ENCODE results near the gene MBTPS1.

Gene MBTPS1

GRCh38 chr16:84045001-84045817 is 71.5 kb downstream of the MBTPS1 start:
- DNase-seq (ENCODE audit: low read depth, low spot score): no peak
- H3K4me3 ChIP-seq (ENCODE audit: low read length): no peak overlapping the region

GRCh38 chr16:84044118-84044488 is 72.6 kb downstream of the MBTPS1 start:
- no peak overlapping the region for H3K4me3 ChIP-seq (ENCODE audit: low read length)
- no peak for DNase-seq (ENCODE audit: low read depth, low spot score)

DNA sequence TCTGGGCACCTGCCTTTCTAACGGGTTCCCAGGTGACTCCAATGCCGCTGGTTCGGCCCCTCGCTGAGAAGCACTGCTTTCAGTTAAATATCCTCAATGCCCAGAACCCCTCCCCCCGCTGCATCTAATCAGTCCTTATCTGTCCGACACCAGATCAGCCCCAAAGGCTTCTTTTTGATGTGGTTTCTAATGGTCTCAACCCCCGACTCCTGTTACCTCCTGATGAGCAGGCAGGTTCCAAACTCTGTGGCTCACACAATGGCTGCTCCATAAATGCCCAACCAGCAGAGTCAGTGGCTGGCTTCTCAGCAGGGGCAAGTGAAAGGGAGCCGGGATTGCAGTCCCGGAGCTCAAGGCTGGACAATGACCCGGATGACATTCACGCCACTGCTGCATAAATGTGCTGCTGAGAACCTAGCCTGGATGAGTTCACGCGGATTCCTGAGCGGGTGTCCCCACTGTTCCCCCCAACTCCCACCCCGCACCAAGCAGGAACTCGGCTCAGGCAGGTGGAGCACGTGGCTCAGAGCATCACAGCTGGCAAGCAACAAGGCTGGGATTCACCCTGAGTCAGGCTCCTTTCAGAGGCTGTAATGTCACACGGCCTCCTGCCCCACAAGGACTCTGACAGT is 73.1 kb downstream of the MBTPS1 start:
- no peak overlapping the region for H3K4me3 ChIP-seq (ENCODE audit: low read length)
- DNase-seq (ENCODE audit: low read depth, low spot score): peak; percentile 27

GRCh38 chr16:84042879-84043485 is 73.8 kb downstream of the MBTPS1 start:
- DNase-seq (ENCODE audit: low read depth, low spot score): no peak

GRCh38 chr16:84042308-84042878 is 74.3 kb downstream of the MBTPS1 start, which contains the start of gene SLC38A8:
SLC38A8 (minus strand) TSS chr16:84042795; CDS start chr16:84042157, 638 bp downstream.
- DNase-seq (ENCODE audit: low read depth, low spot score): no peak
- no peak within 1 kb of the TSS for H3K4me3 ChIP-seq (ENCODE audit: low read length)

More at GRCh38 chr16:84042879-84043485, 73.8 kb downstream of the MBTPS1 start:
- H3K4me3 ChIP-seq (ENCODE audit: low read length): no peak overlapping the region

GRCh38 chr16:84041881-84042280 is 74.9 kb downstream of the MBTPS1 start:
- no peak overlapping the region for H3K4me3 ChIP-seq (ENCODE audit: low read length)
- no peak for DNase-seq (ENCODE audit: low read depth, low spot score)

DNA sequence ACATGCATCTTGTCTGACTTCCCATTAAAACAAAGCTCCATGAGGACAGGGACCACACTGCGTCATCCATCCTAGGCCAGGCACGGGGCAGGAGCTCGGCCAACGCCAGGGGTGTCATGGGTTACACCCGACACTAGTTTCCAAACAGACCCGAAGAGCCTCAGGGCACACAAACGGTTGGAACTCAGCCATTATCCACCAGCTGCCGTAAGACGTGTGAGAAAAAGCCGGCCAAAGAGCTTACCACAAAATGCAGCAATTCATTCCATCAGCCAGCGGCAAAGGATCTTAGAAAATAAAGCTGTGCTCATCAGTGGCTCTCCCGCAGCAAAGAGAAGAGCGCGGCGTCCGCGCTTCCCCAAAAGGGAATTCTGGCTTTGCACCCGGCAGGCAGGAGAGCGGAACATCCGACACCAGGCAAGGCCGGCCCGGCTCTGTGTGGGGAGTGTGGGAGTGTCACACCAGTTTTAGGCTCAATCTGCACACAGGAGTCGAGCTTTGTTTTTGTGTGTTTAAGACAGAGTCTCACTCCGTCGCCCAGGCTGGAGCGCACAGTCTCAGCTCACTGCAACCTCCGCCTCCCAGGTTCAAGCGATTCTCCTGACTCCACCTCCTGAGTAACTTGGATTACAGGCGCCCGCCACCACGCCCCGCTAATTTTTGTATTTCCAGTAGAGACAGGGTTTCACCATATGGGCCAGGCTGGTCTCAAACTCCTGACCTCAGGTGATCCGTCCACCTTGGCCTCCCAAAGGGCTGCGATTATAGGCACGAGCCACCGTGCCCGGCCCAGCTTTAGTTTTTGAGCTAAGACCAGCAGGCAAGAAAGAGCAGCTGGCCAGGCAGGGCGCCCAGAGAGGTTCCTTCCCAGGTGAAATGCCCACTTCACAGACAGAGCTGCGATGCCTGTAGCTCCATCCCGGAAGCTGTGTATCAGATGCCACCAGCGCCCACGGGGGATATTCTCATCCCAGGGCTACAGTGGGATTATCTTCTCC is 75.6 kb downstream of the MBTPS1 start:
- H3K4me3 ChIP-seq (ENCODE audit: low read length): no peak overlapping the region
- no peak for DNase-seq (ENCODE audit: low read depth, low spot score)

DNA sequence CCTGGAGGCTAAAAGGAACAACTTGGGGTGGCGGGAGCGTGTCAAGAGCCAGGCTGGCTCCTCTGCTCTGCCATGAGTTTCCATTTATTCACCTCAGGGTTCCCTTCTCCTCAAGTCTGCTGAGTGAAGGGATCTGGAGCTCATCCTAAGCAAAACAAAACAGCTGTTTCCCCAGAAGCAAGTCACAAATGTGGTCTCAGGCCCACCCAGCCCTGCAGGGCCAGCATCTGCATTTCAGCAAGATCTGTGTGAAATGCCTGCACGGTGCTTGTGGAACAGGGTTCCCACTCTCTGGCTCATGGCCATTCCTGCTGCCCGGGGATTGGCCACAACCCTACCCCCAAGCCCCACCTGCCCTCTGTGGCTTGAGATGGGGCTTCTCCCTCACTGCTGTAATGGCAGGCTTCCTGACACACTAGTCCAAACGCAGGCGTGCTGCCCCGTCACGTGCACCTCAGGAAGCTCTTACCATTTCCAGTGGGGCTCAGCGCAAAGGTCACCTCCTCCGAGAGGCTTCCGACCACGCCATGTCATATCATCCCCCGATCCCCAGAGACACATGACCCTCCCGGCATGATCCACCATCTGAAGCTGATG is 76.4 kb downstream of the MBTPS1 start:
- DNase-seq (ENCODE audit: low read depth, low spot score): no peak
- H3K4me3 ChIP-seq (ENCODE audit: low read length): no peak overlapping the region

DNA sequence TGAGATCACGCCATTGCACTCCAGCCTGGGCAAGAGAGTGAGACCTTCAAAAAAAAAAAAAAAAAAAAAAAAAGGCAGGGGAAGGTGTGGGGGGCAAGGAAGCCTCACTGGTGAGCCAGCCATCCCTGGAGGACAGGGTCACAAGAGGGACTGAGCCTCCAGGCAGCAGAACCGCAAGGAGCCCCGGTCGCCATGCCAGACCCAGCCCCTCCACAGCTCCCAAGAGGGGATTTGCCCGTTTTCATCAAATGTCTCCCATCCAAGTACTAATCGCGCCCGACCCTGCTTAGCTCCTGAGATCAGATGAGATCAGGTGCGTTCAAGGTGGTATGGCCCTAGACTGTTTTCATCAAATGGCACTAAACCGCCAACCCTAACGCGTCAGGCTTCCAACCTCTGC is 77.0 kb downstream of the MBTPS1 start:
- no peak for DNase-seq (ENCODE audit: low read depth, low spot score)
- H3K4me3 ChIP-seq (ENCODE audit: low read length): no peak overlapping the region

DNA sequence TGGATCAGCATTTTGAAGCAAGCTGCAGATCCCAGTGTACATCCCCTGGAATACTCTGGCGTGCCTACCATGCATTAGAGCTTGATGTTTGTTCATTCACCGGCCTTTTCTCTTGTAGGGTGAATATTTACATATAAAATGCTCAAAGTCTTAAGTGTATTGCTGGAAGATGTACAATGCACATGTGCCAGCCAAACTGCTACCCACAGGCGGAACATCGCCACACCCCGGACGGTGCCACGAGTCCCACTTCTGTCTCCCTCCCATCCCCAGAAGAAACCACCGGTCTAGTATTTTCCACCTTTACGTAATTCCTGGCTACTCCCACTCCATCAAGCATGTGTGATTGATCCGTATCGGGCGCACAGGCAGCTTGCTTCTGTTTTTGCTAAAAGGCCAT is 78.3 kb downstream of the MBTPS1 start:
- no peak overlapping the region for H3K4me3 ChIP-seq (ENCODE audit: low read length)
- no peak for DNase-seq (ENCODE audit: low read depth, low spot score)

- DNase-seq (ENCODE audit: low read depth, low spot score): no peak
- no peak overlapping the region for H3K4me3 ChIP-seq (ENCODE audit: low read length)
Measured at GRCh38 chr16:84036982-84037425, 79.7 kb downstream of the MBTPS1 start.

GRCh38 chr16:84036131-84036530 is 80.6 kb downstream of the MBTPS1 start:
- DNase-seq (ENCODE audit: low read depth, low spot score): no peak
- no peak overlapping the region for H3K4me3 ChIP-seq (ENCODE audit: low read length)

- DNase-seq (ENCODE audit: low read depth, low spot score): no peak
- no peak overlapping the region for H3K4me3 ChIP-seq (ENCODE audit: low read length)
Measured at GRCh38 chr16:84034516-84034915, 82.2 kb downstream of the MBTPS1 start.

GRCh38 chr16:84033251-84034195 is 83.2 kb downstream of the MBTPS1 start:
- H3K4me3 ChIP-seq (ENCODE audit: low read length): no peak overlapping the region
- no peak for DNase-seq (ENCODE audit: low read depth, low spot score)

DNA sequence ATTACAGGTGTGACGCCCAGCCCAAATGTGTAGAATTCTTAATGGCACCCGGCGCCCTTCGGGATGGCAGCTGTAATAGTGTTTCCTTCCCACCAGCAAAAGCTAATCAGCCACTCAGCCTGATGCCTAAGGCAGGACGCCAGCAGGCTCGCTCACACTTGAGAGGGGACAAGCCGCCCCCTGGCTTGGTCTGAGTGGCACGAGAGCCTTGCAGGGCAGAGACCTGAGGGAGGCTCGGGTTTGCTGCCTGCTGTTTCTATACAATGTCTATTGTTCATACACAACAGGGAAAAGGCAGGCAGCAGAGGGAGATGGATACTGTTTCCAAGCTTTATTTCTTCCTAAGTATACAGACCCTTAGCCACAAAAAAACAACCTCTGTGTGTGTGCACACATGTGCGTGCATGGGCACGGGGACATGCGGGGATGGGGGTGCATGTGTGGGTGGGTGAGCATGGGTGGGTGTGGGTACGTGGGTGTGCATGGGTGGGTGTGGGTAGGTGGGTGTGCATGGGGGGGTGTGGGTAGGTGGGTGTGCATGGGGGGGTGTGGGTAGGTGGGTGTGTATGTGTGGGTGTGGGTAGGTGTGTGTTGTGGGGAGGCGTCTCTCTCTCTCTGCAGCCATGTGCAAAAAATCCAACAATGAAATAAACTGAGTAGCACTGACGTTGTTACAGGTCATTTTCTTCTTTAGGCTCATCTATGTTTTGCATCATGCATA is 84.1 kb downstream of the MBTPS1 start:
- no peak overlapping the region for H3K4me3 ChIP-seq (ENCODE audit: low read length)
- DNase-seq (ENCODE audit: low read depth, low spot score): no peak

GRCh38 chr16:84031556-84031955 is 85.2 kb downstream of the MBTPS1 start:
- H3K4me3 ChIP-seq (ENCODE audit: low read length): no peak overlapping the region
- no peak for DNase-seq (ENCODE audit: low read depth, low spot score)
